Measurements from ENCODE around the gene ITPA. TPM values are rescaled to one million over a fixed set of nuclear protein-coding genes. Genes with fewer than 3 reads are reported as not detected.

Gene ITPA
- 56.5 and 80.9 TPM in 2 replicates for total RNA-seq (2014; rRNA removed; shearing (Covaris generic))

DNA sequence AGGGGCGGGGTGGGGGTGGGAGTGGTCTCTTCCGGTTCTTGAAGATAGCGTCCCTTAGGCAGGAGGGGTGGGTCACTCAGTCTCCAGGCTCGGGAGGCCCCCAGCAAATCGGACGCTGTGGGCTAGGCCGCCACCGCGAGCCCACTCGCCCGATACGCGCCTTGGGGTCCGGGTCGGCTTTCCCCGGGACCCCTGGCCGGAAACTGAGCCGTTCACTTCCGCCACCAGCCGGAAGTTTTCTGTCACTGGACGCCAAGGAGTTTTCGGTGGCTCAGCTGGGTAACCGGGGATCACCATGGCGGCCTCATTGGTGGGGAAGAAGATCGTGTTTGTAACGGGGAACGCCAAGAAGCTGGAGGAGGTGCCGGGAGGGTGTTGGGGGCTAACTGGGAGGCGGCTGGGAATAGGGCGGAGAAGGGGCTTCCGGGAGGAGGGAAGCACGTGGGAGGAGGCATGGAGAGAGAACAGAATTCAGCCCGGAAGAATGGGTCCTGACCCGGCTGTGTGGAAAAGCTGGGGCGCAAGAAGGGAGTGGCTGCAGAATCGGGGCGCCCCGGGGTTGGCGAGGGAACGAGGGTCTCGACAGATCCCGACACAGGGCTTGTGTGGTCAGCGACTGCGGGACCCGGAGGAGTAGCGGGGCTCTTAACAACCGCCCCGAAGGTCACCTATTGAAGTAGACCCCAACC, at the start of gene ITPA:
Gene ITPA (plus strand): TSS at position 242 of the 689 bp plus-strand sequence. CDS start 54 bp downstream, at position 296.
- peak; percentile 64 for DNase-seq (ENCODE audit: low read depth)

GRCh38 chr20:3160418-3160817, 48.9 kb upstream of the ITPA start:
- no peak for DNase-seq (ENCODE audit: low read depth)

GRCh38 chr20:3161316-3162079, 47.8 kb upstream of the ITPA start:
- no peak for DNase-seq (ENCODE audit: low read depth)

DNA sequence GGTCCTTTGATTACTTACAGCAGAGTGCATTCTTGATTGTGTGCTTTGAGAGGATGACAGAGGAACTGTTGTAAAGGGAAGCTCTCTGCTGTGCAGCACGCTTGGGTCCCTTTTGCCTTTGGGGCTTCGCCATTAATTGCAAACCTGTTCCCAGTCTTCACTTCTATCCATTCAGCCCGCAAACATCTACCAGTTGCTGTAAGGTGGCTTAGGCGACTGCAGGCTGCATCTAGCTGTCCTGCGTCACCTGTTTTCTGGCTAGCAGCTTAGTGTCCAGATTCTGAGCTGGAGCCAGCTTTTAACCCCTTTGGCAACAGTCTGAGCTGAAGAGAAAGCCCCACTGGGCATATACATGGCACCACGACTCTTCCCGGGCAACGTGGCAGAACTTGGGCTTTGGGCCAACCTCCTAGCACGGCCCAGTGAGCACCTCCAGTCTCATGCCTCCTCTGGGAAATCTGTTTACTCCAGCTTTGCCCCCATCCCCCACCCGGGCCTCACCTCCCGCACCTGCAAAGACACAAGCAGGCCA, 47.2 kb upstream of the ITPA start:
- DNase-seq (ENCODE audit: low read depth): no peak

DNA sequence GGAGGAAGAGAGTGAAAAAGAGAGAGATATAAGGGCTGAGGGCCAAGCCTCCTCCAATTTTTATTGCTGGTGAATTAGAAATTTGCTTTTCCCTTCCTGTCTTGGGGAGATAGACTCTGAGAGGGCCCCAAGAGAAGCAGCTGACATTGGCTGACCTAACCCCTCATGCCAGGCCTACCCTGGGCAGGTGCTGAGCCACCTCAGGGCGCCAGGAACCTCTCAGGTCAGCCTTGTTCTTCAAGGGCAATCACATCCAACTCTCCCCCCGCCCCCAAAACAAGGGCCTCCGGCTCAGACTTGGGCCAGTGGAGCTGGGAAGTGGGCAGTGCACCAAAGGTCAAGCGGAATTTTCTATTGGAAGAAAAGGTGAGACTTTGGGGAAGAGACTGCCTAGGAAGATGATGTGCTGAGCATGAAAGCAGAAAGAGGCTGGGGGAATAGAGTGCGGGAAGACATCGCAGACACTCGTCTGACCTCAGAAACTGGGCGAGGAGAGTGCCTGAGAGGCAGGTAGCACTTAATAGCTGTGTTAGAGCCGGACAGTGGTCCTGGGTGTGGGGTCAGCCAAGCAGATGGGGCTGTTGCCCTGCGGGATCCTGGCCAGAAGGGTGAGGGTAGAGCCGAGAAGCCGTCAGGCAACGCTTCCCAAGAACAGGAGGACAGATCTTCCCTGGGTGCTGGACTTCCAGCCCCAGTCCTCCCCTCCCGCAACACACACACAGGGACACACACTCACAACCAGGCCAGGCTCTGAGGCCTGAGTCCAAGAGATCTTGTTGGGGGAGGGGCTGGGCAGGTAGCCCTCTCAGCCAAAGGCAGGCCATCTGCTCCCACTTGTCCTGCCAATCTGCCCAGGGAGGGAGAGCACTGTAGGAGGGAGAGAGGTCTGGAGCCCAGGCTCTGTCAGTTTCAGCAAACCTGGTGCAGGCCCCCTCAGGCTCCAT, 45.9 kb upstream of the ITPA start:
- no peak for DNase-seq (ENCODE audit: low read depth)

DNA sequence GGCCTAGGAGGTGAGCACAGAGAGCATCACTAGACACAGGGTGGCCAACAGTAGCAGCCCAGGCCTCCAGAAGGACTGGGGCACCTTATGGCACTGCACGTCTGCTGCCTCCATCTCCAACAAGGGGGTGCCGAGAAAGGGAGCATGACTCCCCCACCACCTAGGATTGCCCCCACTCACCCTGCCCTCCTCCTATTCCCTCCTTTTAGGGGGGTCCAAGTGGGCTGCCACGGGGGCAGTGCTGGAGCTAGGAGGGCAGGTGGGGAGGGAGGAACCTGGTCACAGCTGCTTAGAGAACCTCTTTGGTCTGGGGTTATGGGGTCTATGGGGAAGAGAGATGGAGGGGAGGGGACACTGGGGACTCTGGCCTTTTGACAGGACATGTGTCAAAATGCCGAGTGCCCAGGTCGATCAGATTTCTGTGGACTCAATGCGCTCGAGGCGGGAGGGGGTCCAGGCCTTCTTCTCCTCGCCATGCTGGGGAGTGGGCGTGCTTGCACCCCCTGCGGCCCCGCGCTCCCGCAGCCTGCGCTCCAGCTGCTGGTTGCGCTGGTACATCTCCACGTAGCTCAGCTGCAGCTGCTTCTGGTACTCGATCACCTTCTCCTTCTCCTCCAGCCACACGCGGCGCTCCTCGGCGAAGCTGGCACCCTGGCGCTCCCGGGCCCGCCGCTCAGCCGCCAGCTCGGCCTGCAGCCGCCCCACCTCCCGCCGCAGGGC, 45.1 kb upstream of the ITPA start:
- no peak for DNase-seq (ENCODE audit: low read depth)

- DNase-seq (ENCODE audit: low read depth): no peak
Measured at GRCh38 chr20:3164763-3165410, 44.4 kb upstream of the ITPA start.

GRCh38 chr20:3165473-3166337, 43.6 kb upstream of the ITPA start:
- DNase-seq (ENCODE audit: low read depth): no peak

DNA sequence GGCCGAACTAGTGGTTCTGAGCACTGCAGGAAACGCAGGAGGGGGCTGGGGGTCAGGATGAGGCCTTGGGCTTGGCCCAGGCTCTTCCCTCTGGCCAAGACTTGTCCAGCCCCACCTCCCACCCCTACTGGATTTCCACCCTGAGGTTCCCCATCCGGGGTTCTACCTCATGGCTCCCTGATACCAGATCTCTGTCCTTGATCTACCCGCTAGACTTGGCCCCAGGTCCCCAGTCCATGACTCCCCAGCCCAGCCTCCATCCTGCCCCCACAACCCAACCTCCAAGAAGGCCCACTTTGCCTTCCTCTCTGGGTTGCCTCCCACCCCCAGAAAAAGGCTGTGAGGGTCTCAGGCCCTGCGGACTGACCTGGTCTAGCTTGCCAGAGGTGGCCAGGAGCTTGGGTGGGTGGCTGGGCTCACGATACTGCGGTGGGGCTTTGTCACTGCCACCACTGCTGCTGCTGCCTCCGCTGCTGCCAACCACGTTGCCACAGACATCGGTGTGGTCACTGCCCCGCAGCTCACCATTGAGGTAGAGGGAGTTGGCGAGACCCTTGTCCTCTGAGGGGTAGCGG, 42.9 kb upstream of the ITPA start:
- no peak for DNase-seq (ENCODE audit: low read depth)

DNA sequence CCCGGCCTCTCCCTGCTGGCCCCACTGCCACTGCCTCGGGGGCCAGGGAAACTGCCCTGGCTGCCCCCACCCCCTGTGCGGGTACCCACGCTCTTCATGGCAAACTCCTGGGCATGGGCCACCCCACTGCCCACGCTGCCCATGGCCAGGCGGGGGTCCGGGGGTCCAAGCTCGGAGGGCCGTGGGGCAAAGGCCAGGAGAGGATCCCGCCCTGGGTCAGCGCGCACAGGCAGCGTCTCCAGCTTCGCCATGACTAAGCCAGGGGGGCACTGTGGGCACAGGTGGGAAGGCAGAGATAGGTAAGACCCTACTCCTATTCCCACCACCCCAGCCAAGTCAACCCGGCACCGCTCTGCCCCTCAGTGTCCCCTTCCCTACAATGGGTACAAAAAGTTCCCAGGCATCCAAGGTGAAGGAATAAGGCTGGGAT, 42.4 kb upstream of the ITPA start:
- no peak for DNase-seq (ENCODE audit: low read depth)

DNA sequence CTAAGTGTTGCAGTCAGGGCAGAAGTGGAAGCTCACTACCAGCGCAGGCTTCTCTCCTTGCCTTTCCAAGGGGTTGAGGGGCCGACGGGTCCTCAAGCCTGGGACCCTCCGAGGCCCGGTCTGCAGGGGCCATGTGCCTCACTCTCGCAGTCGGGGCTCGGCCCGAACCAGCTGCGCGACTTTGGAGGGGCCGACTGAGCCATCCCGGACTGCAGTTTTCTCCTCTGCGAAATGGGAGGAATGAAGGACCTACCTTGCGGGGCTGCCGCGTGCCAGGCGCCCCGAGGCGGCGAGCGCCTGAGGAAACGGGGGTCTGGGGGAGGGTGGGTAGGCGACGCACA, 41.6 kb upstream of the ITPA start:
- DNase-seq (ENCODE audit: low read depth): no peak

- DNase-seq (ENCODE audit: low read depth): no peak
Measured at GRCh38 chr20:3168079-3168828, 41.0 kb upstream of the ITPA start.

DNA sequence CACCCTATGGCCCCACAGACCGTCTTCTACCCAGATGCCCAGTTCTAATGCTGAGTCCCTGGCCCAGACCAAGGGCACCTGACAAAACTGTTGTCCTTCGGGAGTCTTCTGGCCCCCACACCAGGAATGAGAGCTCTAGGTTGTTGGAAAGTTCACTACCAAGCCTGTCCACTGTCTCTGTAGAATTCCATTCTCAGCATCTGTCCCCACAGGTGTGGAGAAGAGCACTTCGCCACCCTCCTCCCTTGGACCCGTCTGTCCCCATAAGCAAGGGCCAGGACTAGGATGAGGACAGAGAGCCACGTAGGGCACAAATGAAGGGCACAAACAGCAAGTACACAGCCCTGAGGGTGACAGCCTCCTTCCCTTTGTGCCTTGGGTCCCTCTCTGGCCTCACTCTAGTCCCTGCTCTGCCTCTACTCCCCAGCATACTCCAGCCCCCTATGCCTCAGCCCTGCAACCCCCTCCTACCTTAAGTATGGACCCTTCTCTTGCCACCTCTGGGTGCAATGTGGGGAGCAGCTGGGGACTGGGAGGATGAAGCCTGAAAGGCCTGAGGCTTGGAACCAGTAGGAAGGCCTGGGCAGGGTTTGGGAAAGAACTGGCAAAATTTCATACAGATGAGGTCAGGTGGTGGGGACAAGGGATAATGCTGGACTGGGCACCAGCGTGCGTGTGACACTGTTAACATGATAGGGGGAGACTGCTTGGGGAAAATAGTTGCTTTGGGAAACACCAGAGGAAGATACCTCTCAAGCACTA, 40.3 kb upstream of the ITPA start:
- no peak for DNase-seq (ENCODE audit: low read depth)

- no peak for DNase-seq (ENCODE audit: low read depth)
Measured at GRCh38 chr20:3171391-3172125, 37.7 kb upstream of the ITPA start.

GRCh38 chr20:3172126-3172932, 37.0 kb upstream of the ITPA start:
- no peak for DNase-seq (ENCODE audit: low read depth)

GRCh38 chr20:3172933-3173609, 36.2 kb upstream of the ITPA start, which contains the start of gene LZTS3:
Gene LZTS3 (minus strand): TSS chr20:3173549. CDS start chr20:3167163, 6,386 bp downstream.
- peak; percentile 71 for DNase-seq (ENCODE audit: low read depth)

Measured in M059J (cell line).